Keratinocyte (primary cell): ENCODE data around the gene SCNN1G. TPM values are rescaled to one million over a fixed set of nuclear protein-coding genes. Genes with fewer than 3 reads are reported as not detected.

ENCODE experiments used
- DNase-seq: peaks from one replicate; pipeline ENCODE4 v3.0.0-alpha.2; 2011; ENCODE audit warnings: low read depth, missing footprints, low spot score
- FAIRE-seq: peaks from 2 replicates; lab custom pipeline; 2011; peaks lifted over from hg19 to GRCh38; lab: Jason Lieb, UNC
- H2AFZ ChIP-seq: 2 replicates; pipeline ENCODE4 v1.6.0; 2012; ENCODE audit warnings: low read length, control low read depth, inconsistent platforms; ENCODE audit not compliant: control insufficient read depth
- H3K27ac ChIP-seq: 2 replicates; pipeline ENCODE4 v1.5.1; 2011; ENCODE audit warnings: low read length; ENCODE audit not compliant: control insufficient read depth, insufficient read depth
- H3K27me3 ChIP-seq: 3 replicates; pipeline ENCODE4 v1.6.0; 2011; ENCODE audit warnings: low read length; ENCODE audit not compliant: control insufficient read depth, insufficient read depth; ENCODE audit errors: extremely low read depth
- H3K36me3 ChIP-seq, 2 experiments: 2 replicates in 1 of 2; 3 replicates in 1 of 2; pipeline ENCODE4 v1.5.1; 2011; ENCODE audit warnings: low read length in 2 of 2, mild to moderate bottlenecking in 1 of 2; ENCODE audit not compliant: control insufficient read depth in 2 of 2, insufficient read depth in 2 of 2; ENCODE audit errors: extremely low read depth in 1 of 2
- H3K4me1 ChIP-seq: 3 replicates; pipeline ENCODE4 v1.5.1; 2011; ENCODE audit warnings: low read length; ENCODE audit not compliant: control insufficient read depth, insufficient read depth; ENCODE audit errors: extremely low read depth
- H3K4me2 ChIP-seq: 3 replicates; pipeline ENCODE4 v1.6.0; 2011; ENCODE audit warnings: low read depth, low read length; ENCODE audit not compliant: control insufficient read depth, insufficient read depth; ENCODE audit errors: extremely low read depth
- H3K4me3 ChIP-seq, 3 experiments: fragments of 200-600 bp in 1 of 3; sonication (generic) in 1 of 3; 2 replicates in 2 of 3; 3 replicates in 1 of 3; pipeline ENCODE4 v1.5.1; 2011 to 2016; ENCODE audit warnings: low read length in 3 of 3, mild to moderate bottlenecking in 3 of 3, control low read depth in 2 of 3, inconsistent platforms in 1 of 3, low read depth in 1 of 3, mixed read lengths in 1 of 3, mixed run types in 1 of 3, moderate library complexity in 1 of 3; ENCODE audit not compliant: control insufficient read depth in 2 of 3, insufficient read depth in 2 of 3; ENCODE audit errors: extremely low read depth in 1 of 3
- H3K79me2 ChIP-seq: 2 replicates; pipeline ENCODE4 v1.6.0; 2012; ENCODE audit warnings: low read length; ENCODE audit not compliant: control insufficient read depth, insufficient read depth
- H3K9ac ChIP-seq: 3 replicates; pipeline ENCODE4 v1.6.0; 2011; ENCODE audit warnings: low read length; ENCODE audit not compliant: control insufficient read depth, insufficient read depth; ENCODE audit errors: extremely low read depth
- H3K9me1 ChIP-seq: 3 replicates; pipeline ENCODE4 v1.6.0; 2011; ENCODE audit warnings: low read length; ENCODE audit not compliant: control insufficient read depth, insufficient read depth; ENCODE audit errors: extremely low read depth
- H3K9me3 ChIP-seq: 2 replicates; pipeline ENCODE4 v1.5.1; 2012; ENCODE audit warnings: low read depth, low read length; ENCODE audit not compliant: control insufficient read depth
- H4K20me1 ChIP-seq: 3 replicates; pipeline ENCODE4 v1.6.0; 2011; ENCODE audit warnings: low read length; ENCODE audit not compliant: control insufficient read depth, insufficient read depth; ENCODE audit errors: extremely low read depth
- CTCF ChIP-seq, 3 experiments: IDR thresholded peaks in 1 of 3; conservative IDR thresholded peaks in 1 of 3; optimal IDR thresholded peaks in 1 of 3; 2 replicates in 2 of 3; 3 replicates in 1 of 3; pipeline versions ENCODE3 to v1.5.1; 2011; ENCODE audit warnings: low read length in 3 of 3, mild to moderate bottlenecking in 3 of 3, moderate library complexity in 2 of 3, control low read depth in 1 of 3, inconsistent platforms in 1 of 3; ENCODE audit not compliant: insufficient read depth in 2 of 3; ENCODE audit errors: extremely low read depth in 1 of 3
- EZH2 ChIP-seq: IDR thresholded peaks from one replicate; pipeline ENCODE4 v1.6.1; 2012; ENCODE audit warnings: inconsistent platforms, mild to moderate bottlenecking, low read length, moderate library complexity
- dilution Hi-C: fragments of 300-500 bp; cut with MboI; formaldehyde crosslinking; loops from one replicate; pipeline ENCODE4 v1.7.0; 2020; ENCODE audit warnings: low sequenced_read_pairs; ENCODE audit not compliant: extremely low pct_ligation_motif_present
- polyA plus RNA-seq, 5 experiments: library from polyadenylated mRNA; depleted of rRNA in 3 of 5; stranded (reverse) in 3 of 5; stranded (forward) in 1 of 5; unstranded in 1 of 5; fragments of >200 nt; gene quantifications; 1 replicate in 1 of 5; 2 replicates in 3 of 5; 3 replicates in 1 of 5; pipeline versions ENCODE4 v1.2.1 to v1.2.3, GENCODE V29; 2011 to 2012; ENCODE audit warnings: missing spikeins in 2 of 5, low read depth in 1 of 5, low replicate concordance in 1 of 5

Gene SCNN1G
- polyA plus RNA-seq, 1 donor (not counting 4 experiments of a cell fraction or from before 2014, with no cell fraction given), result 0.25 TPM

GRCh38 chr16:23223368-23223767 lies 40.8 kb downstream of the SCNN1G start:
- dilution Hi-C loops, result no loop called here
- no peaks in the 10 kb centered on the region for H3K4me1 ChIP-seq
- no peaks in the 10 kb centered on the region for H3K9me1 ChIP-seq
- no peak overlapping the region for H3K9ac ChIP-seq
- no peak overlapping the region for H3K27ac ChIP-seq
- H3K36me3 ChIP-seq, result no peaks in the 10 kb centered on the region
- no peak overlapping the region for H3K4me3 ChIP-seq
- no peak for TF ChIP-seq EZH2
- TF ChIP-seq CTCF (optimal IDR thresholded peaks at IDR 0.05 in 1 of 3, IDR thresholded peaks at IDR 0.05 in 1 of 3, conservative IDR thresholded peaks at IDR 0.05 in 1 of 3; ENCODE audit: extremely low read depth in 1 of 3, insufficient read depth in 2 of 3, low read length in 3 of 3), result no peak
- no peaks in the 10 kb centered on the region for H3K9me3 ChIP-seq
- no peaks in the 10 kb centered on the region for H4K20me1 ChIP-seq
- no peaks in the 10 kb centered on the region for H3K27me3 ChIP-seq
- H3K79me2 ChIP-seq, result no peaks in the 10 kb centered on the region
- FAIRE-seq (no peak), DNase-seq (no peak)
- no peak overlapping the region for H2AFZ ChIP-seq
- no peak overlapping the region for H3K4me2 ChIP-seq

- no peaks in the 10 kb centered on the region for H3K79me2 ChIP-seq
- TF ChIP-seq CTCF (optimal IDR thresholded peaks at IDR 0.05 in 1 of 3, IDR thresholded peaks at IDR 0.05 in 1 of 3, conservative IDR thresholded peaks at IDR 0.05 in 1 of 3; ENCODE audit: extremely low read depth in 1 of 3, insufficient read depth in 2 of 3, low read length in 3 of 3) (no peak), EZH2 (no peak)
- dilution Hi-C loops, result no loop called here
- H4K20me1 ChIP-seq, result no peaks in the 10 kb centered on the region
- H3K9me3 ChIP-seq, result no peaks in the 10 kb centered on the region
- no peaks in the 10 kb centered on the region for H3K9me1 ChIP-seq
- no peak overlapping the region for H3K4me3 ChIP-seq
- H3K27me3 ChIP-seq, result no peaks in the 10 kb centered on the region
- no peak overlapping the region for H3K4me2 ChIP-seq
- FAIRE-seq, result no peak
- DNase-seq, result no peak
- no peak overlapping the region for H3K27ac ChIP-seq
- H2AFZ ChIP-seq, result no peak overlapping the region
- no peaks in the 10 kb centered on the region for H3K36me3 ChIP-seq
- no peak overlapping the region for H3K9ac ChIP-seq
- no peaks in the 10 kb centered on the region for H3K4me1 ChIP-seq
Measured at GRCh38 chr16:23225109-23225508, 42.6 kb downstream of the SCNN1G start.
